Measurements from ENCODE around the gene SRSF3.

DNA sequence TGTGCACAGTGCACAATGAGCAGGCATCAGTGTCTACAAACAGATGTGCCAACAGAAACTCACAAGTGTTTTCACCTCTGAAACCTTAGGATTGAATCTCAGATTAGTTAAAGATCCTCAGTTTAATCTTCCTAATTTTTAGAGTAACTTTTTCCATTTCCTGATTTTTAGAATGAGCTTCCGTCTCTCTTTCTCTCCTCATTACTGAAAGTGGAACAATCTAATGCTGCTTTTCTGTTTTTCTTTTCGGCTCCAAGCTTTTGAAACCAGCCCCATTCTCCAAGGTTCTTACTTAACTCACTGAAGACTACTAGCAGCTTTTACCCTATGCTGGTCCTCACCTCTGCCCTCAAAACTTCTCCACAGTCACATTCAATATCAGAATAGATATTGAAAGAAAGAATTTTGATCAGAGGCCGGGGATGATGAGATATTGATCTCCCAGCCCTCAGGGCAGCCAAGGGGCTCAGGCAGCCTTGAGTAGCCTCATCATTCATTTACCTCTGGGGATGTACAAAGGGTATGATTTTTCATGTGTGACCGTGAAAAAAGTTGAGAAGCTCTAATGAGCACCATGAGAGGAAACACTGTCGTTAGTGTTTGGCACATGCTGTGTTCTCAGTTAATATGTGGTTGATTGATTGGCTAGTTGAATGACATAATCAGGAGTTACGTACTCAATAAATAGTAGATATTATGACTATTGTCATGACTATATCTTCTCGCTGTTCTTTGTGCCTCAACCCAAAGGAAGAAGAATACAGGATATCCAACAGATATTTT, 35.0 kb upstream of the SRSF3 start:
- TF ChIP-seq, protein P1, sequence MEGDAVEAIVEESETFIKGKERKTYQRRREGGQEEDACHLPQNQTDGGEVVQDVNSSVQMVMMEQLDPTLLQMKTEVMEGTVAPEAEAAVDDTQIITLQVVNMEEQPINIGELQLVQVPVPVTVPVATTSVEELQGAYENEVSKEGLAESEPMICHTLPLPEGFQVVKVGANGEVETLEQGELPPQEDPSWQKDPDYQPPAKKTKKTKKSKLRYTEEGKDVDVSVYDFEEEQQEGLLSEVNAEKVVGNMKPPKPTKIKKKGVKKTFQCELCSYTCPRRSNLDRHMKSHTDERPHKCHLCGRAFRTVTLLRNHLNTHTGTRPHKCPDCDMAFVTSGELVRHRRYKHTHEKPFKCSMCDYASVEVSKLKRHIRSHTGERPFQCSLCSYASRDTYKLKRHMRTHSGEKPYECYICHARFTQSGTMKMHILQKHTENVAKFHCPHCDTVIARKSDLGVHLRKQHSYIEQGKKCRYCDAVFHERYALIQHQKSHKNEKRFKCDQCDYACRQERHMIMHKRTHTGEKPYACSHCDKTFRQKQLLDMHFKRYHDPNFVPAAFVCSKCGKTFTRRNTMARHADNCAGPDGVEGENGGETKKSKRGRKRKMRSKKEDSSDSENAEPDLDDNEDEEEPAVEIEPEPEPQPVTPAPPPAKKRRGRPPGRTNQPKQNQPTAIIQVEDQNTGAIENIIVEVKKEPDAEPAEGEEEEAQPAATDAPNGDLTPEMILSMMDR (IDR thresholded peaks at IDR 0.05), result no peak
- no peak for TF ChIP-seq POLR2A (IDR thresholded peaks at IDR 0.05)

All from testis (tissue), 2 donors.